Measurements from ENCODE around the gene ITPR2.
A peak's percentile ranks its signal among the peaks of the same experiment; 100 is the strongest.

Gene ITPR2

GRCh38 chr12:26825459-26826016, 7.5 kb downstream of the ITPR2 start:
- no peak for DNase-seq

- no peak for DNase-seq
Observed at GRCh38 chr12:26823390-26823789, 9.6 kb downstream of the ITPR2 start.

- DNase-seq: no peak
Observed at GRCh38 chr12:26822026-26822425, 11.0 kb downstream of the ITPR2 start.

- peak in 1 of 56 donors; percentile 15 for DNase-seq
Observed at GRCh38 chr12:26821212-26821701, 11.7 kb downstream of the ITPR2 start.

- DNase-seq: no peak
Observed at GRCh38 chr12:26818636-26819035, 14.4 kb downstream of the ITPR2 start.

GRCh38 chr12:26818201-26818600, 14.8 kb downstream of the ITPR2 start:
- no peak for DNase-seq

GRCh38 chr12:26817183-26817591, 15.8 kb downstream of the ITPR2 start:
- DNase-seq: no peak

- peak in 3 of 56 donors; percentile 12 to 42 (median 16) for DNase-seq
Observed at GRCh38 chr12:26813812-26814211, 19.2 kb downstream of the ITPR2 start.

- peak in 46 of 56 donors; percentile 7 to 80 (median 40) for DNase-seq
Observed at GRCh38 chr12:26810330-26810729, 22.7 kb downstream of the ITPR2 start.

GRCh38 chr12:26809611-26810285, 23.2 kb downstream of the ITPR2 start:
- no peak for DNase-seq

- DNase-seq: no peak
Observed at GRCh38 chr12:26808766-26809476, 24.1 kb downstream of the ITPR2 start.

GRCh38 chr12:26807292-26807691, 25.7 kb downstream of the ITPR2 start:
- no peak for DNase-seq

GRCh38 chr12:26806556-26806955, 26.4 kb downstream of the ITPR2 start:
- DNase-seq: no peak

- no peak for DNase-seq
Observed at GRCh38 chr12:26805401-26805971, 27.5 kb downstream of the ITPR2 start.

- DNase-seq: no peak
Observed at GRCh38 chr12:26803552-26803951, 29.4 kb downstream of the ITPR2 start.

- no peak for DNase-seq
Observed at GRCh38 chr12:26801486-26801885, 31.5 kb downstream of the ITPR2 start.

- no peak for DNase-seq
Observed at GRCh38 chr12:26800858-26801257, 32.1 kb downstream of the ITPR2 start.

- DNase-seq: no peak
Observed at GRCh38 chr12:26800347-26800746, 32.6 kb downstream of the ITPR2 start.

GRCh38 chr12:26799741-26800140, 33.3 kb downstream of the ITPR2 start:
- DNase-seq: no peak

- DNase-seq: no peak
Observed at GRCh38 chr12:26798640-26799039, 34.4 kb downstream of the ITPR2 start.

GRCh38 chr12:26798023-26798422, 35.0 kb downstream of the ITPR2 start:
- no peak for DNase-seq

GRCh38 chr12:26795910-26796309, 37.1 kb downstream of the ITPR2 start:
- no peak for DNase-seq

Data from nucleus accumbens (tissue), 56 donors.